GM23248 (cell line): ENCODE measurements around the gene TEX51. TPM values are rescaled to one million over a fixed set of nuclear protein-coding genes. Genes with fewer than 3 reads are reported as not detected.

Experiments used
- DNase-seq: peaks from one replicate; pipeline ENCODE4 v3.0.0-alpha.2; 2015
- H2AFZ ChIP-seq: fragments of 200-600 bp; sonication (generic); 2 replicates; pipeline ENCODE4 v1.6.1; 2016; ENCODE audit warnings: antibody characterized with exemption
- H3F3A ChIP-seq: fragments of 200-600 bp; sonication (generic); 2 replicates; pipeline ENCODE4 v1.6.1; 2016; ENCODE audit warnings: mild to moderate bottlenecking, antibody characterized with exemption, mixed run types; ENCODE audit not compliant: insufficient read depth
- H3K27ac ChIP-seq: fragments of 200-600 bp; sonication (generic); 2 replicates; pipeline ENCODE4 v1.5.1; 2016; ENCODE audit warnings: mild to moderate bottlenecking
- H3K27me3 ChIP-seq: fragments of 200-600 bp; sonication (generic); replicated peaks from 2 replicates; pipeline ENCODE4 v1.6.1; 2016; ENCODE audit warnings: mild to moderate bottlenecking; ENCODE audit not compliant: insufficient read depth
- H3K36me3 ChIP-seq: fragments of 200-600 bp; sonication (generic); 2 replicates; pipeline ENCODE4 v1.6.1; 2016; ENCODE audit warnings: low read depth, mild to moderate bottlenecking
- H3K4me1 ChIP-seq: fragments of 200-600 bp; sonication (generic); 2 replicates; pipeline ENCODE4 v1.6.1; 2016; ENCODE audit warnings: mild to moderate bottlenecking; ENCODE audit not compliant: insufficient read depth
- H3K4me2 ChIP-seq: fragments of 200-600 bp; sonication (generic); one replicate; pipeline ENCODE4 v1.6.1; 2016; ENCODE audit warnings: mild to moderate bottlenecking; ENCODE audit not compliant: unreplicated experiment
- H3K4me3 ChIP-seq: fragments of 200-600 bp; sonication (generic); 2 replicates; pipeline ENCODE4 v1.5.1; 2016; ENCODE audit warnings: mild to moderate bottlenecking
- H3K79me2 ChIP-seq: fragments of 200-600 bp; sonication (generic); 2 replicates; pipeline ENCODE4 v1.6.1; 2016; ENCODE audit warnings: mild to moderate bottlenecking; ENCODE audit not compliant: insufficient read depth
- H3K9ac ChIP-seq: fragments of 200-600 bp; sonication (generic); 2 replicates; pipeline ENCODE4 v1.6.1; 2016; ENCODE audit warnings: mild to moderate bottlenecking
- H3K9me2 ChIP-seq: fragments of 200-600 bp; sonication (generic); 2 replicates; pipeline ENCODE4 v1.6.1; 2016; ENCODE audit warnings: mixed run types, mild to moderate bottlenecking, moderate library complexity; ENCODE audit not compliant: insufficient read depth
- H3K9me3 ChIP-seq: fragments of 200-600 bp; sonication (generic); one replicate; pipeline ENCODE4 v1.6.1; 2017; ENCODE audit warnings: low read depth
- H4K20me1 ChIP-seq: fragments of 200-600 bp; sonication (generic); 2 replicates; pipeline ENCODE4 v1.6.0; 2016; ENCODE audit not compliant: insufficient read depth
- EZH2 ChIP-seq: fragments of 200-600 bp; sonication (generic); IDR thresholded peaks from 2 replicates; pipeline ENCODE4 v1.6.1; 2018; ENCODE audit warnings: antibody characterized with exemption, mild to moderate bottlenecking; ENCODE audit not compliant: insufficient read depth, poor library complexity, severe bottlenecking
- EZH2phosphoT487 ChIP-seq: fragments of 200-600 bp; sonication (generic); IDR thresholded peaks from 2 replicates; pipeline ENCODE4 v1.6.1; 2018; ENCODE audit warnings: antibody characterized with exemption, moderate library complexity, mild to moderate bottlenecking, low read depth; ENCODE audit not compliant: insufficient read depth
- WGBS, 2 experiments: methylation state at CpG; one replicate each; pipeline ENCODE4 v1.1.6; 2015 to 2017; ENCODE audit warnings: low lambda C conversion rate in 2 of 2, low coverage in 1 of 2; ENCODE audit errors: missing lambda C conversion rate in 2 of 2; 5-methylcytosine and 5-hydroxymethylcytosine counted together
- in situ Hi-C: fragments of 300-500 bp; cut with MboI; formaldehyde crosslinking; loops from 2 replicates; pipeline ENCODE4 v1.15.0; 2020
- polyA plus RNA-seq: library from polyadenylated mRNA; unstranded; fragments of >200 nt; fragmentation: Nextera tagmentation; extraction: Ambion mirVana; gene quantifications from 2 replicates; pipeline ENCODE4 v1.2.1, GENCODE V29; 2016
- total RNA-seq: library from RNA; depleted of rRNA; stranded (reverse); fragments of >200 nt; shearing (Covaris generic); gene quantifications from 2 replicates; pipeline ENCODE4 v1.2.3, GENCODE V29; 2014

Gene TEX51
- total and polyA plus RNA-seq, 2 experiments from 2014 or later: not detected

GRCh38 chr2:126894585-126895182 is 4.0 kb upstream of the TEX51 start:
- Histone ChIP-seq H3K9ac (no peak overlapping the region), H3K36me3 (no peaks in the 10 kb centered on the region), H3F3A (no peaks in the 10 kb centered on the region), H3K4me1 (no peaks in the 10 kb centered on the region), H3K27me3 (peaks cover 3% of the 10 kb centered on the region; the same call in 1 of the 2 replicates), H3K9me3 (no peaks in the 10 kb centered on the region), H4K20me1 (no peaks in the 10 kb centered on the region), H3K4me2 (no peak overlapping the region), H3K4me3 (no peak overlapping the region), H3K9me2 (no peaks in the 10 kb centered on the region), H3K79me2 (no peaks in the 10 kb centered on the region), H3K27ac (no peak overlapping the region), H2AFZ (no peak overlapping the region)
- no peak for DNase-seq
- 43 to 51% methylated on average over 9 of the region's 9 CpGs for WGBS, 2 experiments
- TF ChIP-seq EZH2phosphoT487 (no peak), EZH2 (no peak)
- in situ Hi-C loops: no loop called here

DNA sequence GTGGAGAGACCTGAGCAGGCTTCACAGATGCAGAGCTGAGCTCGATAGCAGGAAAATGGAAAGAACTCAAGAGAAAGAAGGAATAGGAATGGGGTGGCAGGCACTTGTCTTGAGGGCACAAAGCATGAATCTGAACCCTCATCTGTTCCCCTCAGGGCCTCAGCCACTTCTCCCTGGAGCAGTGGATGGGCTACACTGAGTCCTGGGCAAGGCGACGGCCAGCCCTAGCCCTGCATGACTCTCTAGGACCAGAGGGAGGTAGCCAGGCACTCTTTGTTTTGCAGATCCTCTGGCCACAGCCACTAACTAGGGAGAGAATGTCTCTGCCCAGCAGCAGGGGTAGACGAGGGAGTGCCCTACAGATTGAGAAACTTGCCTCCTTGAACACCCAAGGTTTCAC is 3.4 kb upstream of the TEX51 start:
- H3K79me2 ChIP-seq: no peaks in the 10 kb centered on the region
- H3K4me3 ChIP-seq: no peak overlapping the region
- no peak for DNase-seq
- no peaks in the 10 kb centered on the region for H4K20me1 ChIP-seq
- H3K4me1 ChIP-seq: no peaks in the 10 kb centered on the region
- no peak overlapping the region for H2AFZ ChIP-seq
- no peaks in the 10 kb centered on the region for H3K9me3 ChIP-seq
- TF ChIP-seq EZH2phosphoT487 (no peak), EZH2 (no peak)
- H3K4me2 ChIP-seq: no peak overlapping the region
- H3K27me3 ChIP-seq: peaks cover 3% of the 10 kb centered on the region; the same call in 1 of the 2 replicates
- no peaks in the 10 kb centered on the region for H3F3A ChIP-seq
- in situ Hi-C loops: no loop called here
- H3K36me3 ChIP-seq: no peaks in the 10 kb centered on the region
- H3K9me2 ChIP-seq: no peaks in the 10 kb centered on the region
- no peak overlapping the region for H3K27ac ChIP-seq
- no peak overlapping the region for H3K9ac ChIP-seq
- 18 to 24% methylated on average over 4 of the region's 4 CpGs for WGBS, 2 experiments

DNA sequence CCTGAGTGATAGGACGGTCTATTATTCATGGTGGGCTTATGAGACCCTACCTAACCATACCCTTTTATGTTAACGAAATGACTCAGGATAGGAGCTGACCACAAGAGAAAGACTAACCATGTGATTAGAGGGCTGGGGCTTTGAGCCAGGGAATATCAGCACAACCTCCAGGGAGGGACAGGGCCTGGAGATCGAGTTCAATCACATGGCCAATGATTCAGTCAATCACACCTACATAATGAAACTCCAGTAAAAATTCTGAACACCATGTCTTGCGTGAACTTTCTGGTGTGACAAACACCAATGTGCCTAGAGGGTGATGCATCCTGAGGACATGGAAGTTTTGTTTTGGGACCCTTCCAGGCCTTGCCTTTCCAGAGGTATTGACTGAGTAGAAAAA is 2.2 kb upstream of the TEX51 start:
- no peak overlapping the region for H3K9ac ChIP-seq
- H3K27ac ChIP-seq: no peak overlapping the region
- no peaks in the 10 kb centered on the region for H3K4me1 ChIP-seq
- no peak for DNase-seq
- 24 to 28% methylated on average over 4 of the region's 4 CpGs for WGBS, 2 experiments
- no peaks in the 10 kb centered on the region for H3K9me2 ChIP-seq
- H3K4me2 ChIP-seq: no peak overlapping the region
- H3F3A ChIP-seq: no peaks in the 10 kb centered on the region
- peaks cover 3% of the 10 kb centered on the region for H3K27me3 ChIP-seq
- H3K79me2 ChIP-seq: no peaks in the 10 kb centered on the region
- in situ Hi-C loops: no loop called here
- H3K4me3 ChIP-seq: no peak overlapping the region
- no peaks in the 10 kb centered on the region for H3K36me3 ChIP-seq
- H4K20me1 ChIP-seq: no peaks in the 10 kb centered on the region
- H3K9me3 ChIP-seq: no peaks in the 10 kb centered on the region
- TF ChIP-seq EZH2phosphoT487: no peak
- no peak for TF ChIP-seq EZH2
- H2AFZ ChIP-seq: no peak overlapping the region

- H3K9me2 ChIP-seq: no peaks in the 10 kb centered on the region
- H3K9ac ChIP-seq: no peak overlapping the region
- H3K4me3 ChIP-seq: no peak overlapping the region
- no peaks in the 10 kb centered on the region for H3K4me1 ChIP-seq
- no peak for TF ChIP-seq EZH2
- TF ChIP-seq EZH2phosphoT487: no peak
- DNase-seq: no peak
- H3K27me3 ChIP-seq: peaks cover 3% of the 10 kb centered on the region; the same call in 1 of the 2 replicates
- H3K36me3 ChIP-seq: no peaks in the 10 kb centered on the region
- in situ Hi-C loops: no loop called here
- no peak overlapping the region for H3K4me2 ChIP-seq
- no peak overlapping the region for H2AFZ ChIP-seq
- no peaks in the 10 kb centered on the region for H4K20me1 ChIP-seq
- no peak overlapping the region for H3K27ac ChIP-seq
- H3K9me3 ChIP-seq: no peaks in the 10 kb centered on the region
- 14 to 50% methylated on average over 1 to 4 of the region's 4 CpGs for WGBS, 2 experiments
- no peaks in the 10 kb centered on the region for H3K79me2 ChIP-seq
- H3F3A ChIP-seq: no peaks in the 10 kb centered on the region
Measured at GRCh38 chr2:126899616-126900185, 1.0 kb downstream of the TEX51 start.
